ENCODE measurements around the gene LCOR.
A peak's percentile ranks its signal among the peaks of the same experiment; 100 is the strongest.

Gene LCOR

GRCh38 chr10:97037365-97038361 lies 205.6 kb downstream of the LCOR start:
- peak; percentile 88 for DNase-seq

- no peak for DNase-seq
Measured at GRCh38 chr10:97038688-97039087, 206.6 kb downstream of the LCOR start.

- DNase-seq = no peak
Measured at GRCh38 chr10:97039538-97040247, 207.6 kb downstream of the LCOR start.

- no peak for DNase-seq
Measured at GRCh38 chr10:97040248-97040584, 208.1 kb downstream of the LCOR start.

- no peak for DNase-seq
Measured at GRCh38 chr10:97040706-97041105, 208.6 kb downstream of the LCOR start.

GRCh38 chr10:97042081-97042480 lies 210.0 kb downstream of the LCOR start:
- no peak for DNase-seq

- DNase-seq = no peak
Measured at GRCh38 chr10:97042716-97043562, 210.8 kb downstream of the LCOR start.

GRCh38 chr10:97043563-97043855 lies 211.4 kb downstream of the LCOR start:
- no peak for DNase-seq
